Endodermal cell (in vitro differentiated cells): ENCODE measurements around the gene DUSP16. TPM values are rescaled to one million over a fixed set of nuclear protein-coding genes. Genes with fewer than 3 reads are reported as not detected.

Experiments used
- DNase-seq: peaks from one replicate; pipeline ENCODE4 v3.0.0-alpha.2; 2017
- H3K27ac ChIP-seq: 2 replicates; pipeline ENCODE4 v1.5.1; 2013; ENCODE audit warnings: mild to moderate bottlenecking, low read depth, low read length, moderate library complexity
- H3K27me3 ChIP-seq: 2 replicates; pipeline ENCODE4 v1.6.1; 2013; ENCODE audit warnings: mild to moderate bottlenecking, low read length, moderate library complexity; ENCODE audit not compliant: insufficient read depth, control insufficient read depth, poor library complexity, severe bottlenecking
- H3K36me3 ChIP-seq: 2 replicates; pipeline ENCODE4 v1.7.0; 2013; ENCODE audit warnings: mild to moderate bottlenecking, low read length, moderate library complexity; ENCODE audit not compliant: control insufficient read depth, insufficient read depth
- H3K4me1 ChIP-seq: one replicate; pipeline ENCODE4 v1.7.0; 2013; ENCODE audit warnings: low read length; ENCODE audit not compliant: control insufficient read depth, insufficient read depth
- H3K4me3 ChIP-seq: 2 replicates; pipeline ENCODE4 v1.5.1; 2013; ENCODE audit warnings: mild to moderate bottlenecking, low read length, moderate library complexity
- H3K9ac ChIP-seq: 2 replicates; pipeline ENCODE4 v1.6.1; 2013; ENCODE audit warnings: mild to moderate bottlenecking, low read length, moderate library complexity; ENCODE audit not compliant: poor library complexity, severe bottlenecking; ENCODE audit errors: extremely low read depth
- H3K9me3 ChIP-seq: 2 replicates; pipeline ENCODE4 v1.6.1; 2013; ENCODE audit warnings: mild to moderate bottlenecking, low read length, moderate library complexity; ENCODE audit not compliant: control insufficient read depth
- H3K27ac Mint-ChIP-seq: 2 replicates; pipeline ENCODE4 v1.8.0; 2020; ENCODE audit warnings: mixed read lengths
- H3K27me3 Mint-ChIP-seq: 2 replicates; pipeline ENCODE4 v1.8.0; 2021; ENCODE audit warnings: mild to moderate bottlenecking, mixed read lengths; ENCODE audit not compliant: insufficient read depth
- H3K36me3 Mint-ChIP-seq: 2 replicates; pipeline ENCODE4 v1.8.0; 2020; ENCODE audit warnings: low read depth, mixed read lengths
- H3K4me1 Mint-ChIP-seq: 2 replicates; pipeline ENCODE4 v1.8.0; 2020; ENCODE audit warnings: mixed read lengths
- H3K4me3 Mint-ChIP-seq: 2 replicates; pipeline ENCODE4 v1.8.0; 2020; ENCODE audit warnings: mild to moderate bottlenecking, moderate library complexity, mixed read lengths
- H3K9me3 Mint-ChIP-seq: 2 replicates; pipeline ENCODE4 v1.8.0; 2020; ENCODE audit warnings: mild to moderate bottlenecking, mixed read lengths
- WGBS, 2 experiments: methylation state at CpG; one replicate each; pipeline versions ENCODE4 v1.1.5 to v1.1.7; 2013; ENCODE audit warnings: missing lambda C conversion rate in 2 of 2, mixed read lengths in 1 of 2; ENCODE audit not compliant: insufficient coverage in 1 of 2, insufficient read length in 1 of 2; 5-methylcytosine and 5-hydroxymethylcytosine counted together
- total RNA-seq, 2 donors: library from RNA; stranded (reverse); fragmentation: NEBNext Ultra II Directional in 1 of 2; extraction: Animal tissue kit (Norgen Biotek cat#: 25700) in 1 of 2; gene quantifications; 2 replicates in 1 of 2; 3 replicates in 1 of 2; pipeline ENCODE4 v1.2.1, GENCODE V29; 2021
- TF ChIP-seq, protein P1 (sequence below): fragments of 200-600 bp; sonication (generic); conservative IDR thresholded peaks from 2 replicates; pipeline ENCODE4 v1.5.0; 2021; ENCODE audit warnings: antibody characterized with exemption, mild to moderate bottlenecking

Gene DUSP16
- total RNA-seq, 2 donors from 2014 or later = 28.1 to 42.5 TPM

DNA sequence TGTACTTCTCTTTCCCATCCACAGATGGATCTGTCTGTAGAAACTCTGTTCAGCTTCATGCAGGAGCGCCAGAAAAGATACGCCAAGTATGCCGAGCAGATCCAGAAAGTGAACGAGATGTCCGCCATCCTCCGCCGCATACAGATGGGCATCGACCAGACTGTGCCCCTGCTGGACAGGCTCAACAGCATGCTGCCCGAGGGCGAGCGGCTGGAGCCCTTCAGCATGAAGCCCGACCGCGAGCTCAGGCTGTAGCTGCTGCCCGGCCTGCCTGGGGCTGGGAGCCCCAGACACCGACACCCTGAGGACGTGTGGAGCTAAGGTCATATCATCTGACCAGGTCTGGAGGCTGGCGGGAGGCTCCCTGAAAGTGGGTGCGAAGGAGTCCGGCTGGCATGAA lies 97.1 kb downstream of the DUSP16 start:
- H3K9me3 Mint-ChIP-seq = peaks cover 13% of the 10 kb centered on the region
- H3K27ac Mint-ChIP-seq = no peak overlapping the region
- H3K36me3 Mint-ChIP-seq = peaks cover 35% of the 10 kb centered on the region
- no peak for DNase-seq
- no peaks in the 10 kb centered on the region for H3K36me3 ChIP-seq
- TF ChIP-seq, protein P1, sequence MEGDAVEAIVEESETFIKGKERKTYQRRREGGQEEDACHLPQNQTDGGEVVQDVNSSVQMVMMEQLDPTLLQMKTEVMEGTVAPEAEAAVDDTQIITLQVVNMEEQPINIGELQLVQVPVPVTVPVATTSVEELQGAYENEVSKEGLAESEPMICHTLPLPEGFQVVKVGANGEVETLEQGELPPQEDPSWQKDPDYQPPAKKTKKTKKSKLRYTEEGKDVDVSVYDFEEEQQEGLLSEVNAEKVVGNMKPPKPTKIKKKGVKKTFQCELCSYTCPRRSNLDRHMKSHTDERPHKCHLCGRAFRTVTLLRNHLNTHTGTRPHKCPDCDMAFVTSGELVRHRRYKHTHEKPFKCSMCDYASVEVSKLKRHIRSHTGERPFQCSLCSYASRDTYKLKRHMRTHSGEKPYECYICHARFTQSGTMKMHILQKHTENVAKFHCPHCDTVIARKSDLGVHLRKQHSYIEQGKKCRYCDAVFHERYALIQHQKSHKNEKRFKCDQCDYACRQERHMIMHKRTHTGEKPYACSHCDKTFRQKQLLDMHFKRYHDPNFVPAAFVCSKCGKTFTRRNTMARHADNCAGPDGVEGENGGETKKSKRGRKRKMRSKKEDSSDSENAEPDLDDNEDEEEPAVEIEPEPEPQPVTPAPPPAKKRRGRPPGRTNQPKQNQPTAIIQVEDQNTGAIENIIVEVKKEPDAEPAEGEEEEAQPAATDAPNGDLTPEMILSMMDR = no peak
- no peaks in the 10 kb centered on the region for H3K27me3 ChIP-seq
- no peak overlapping the region for H3K4me3 ChIP-seq
- H3K9me3 ChIP-seq = peaks cover 5% of the 10 kb centered on the region
- peaks cover 41% of the 10 kb centered on the region for H3K27me3 Mint-ChIP-seq
- H3K27ac ChIP-seq = no peak overlapping the region
- 91 to 92% methylated on average over 11 to 20 of the region's 20 CpGs for WGBS, 2 experiments
- H3K4me3 Mint-ChIP-seq = no peak overlapping the region
- H3K9ac ChIP-seq = no peak overlapping the region
- H3K4me1 ChIP-seq = no peaks in the 10 kb centered on the region
- H3K4me1 Mint-ChIP-seq = peaks cover 11% of the 10 kb centered on the region

DNA sequence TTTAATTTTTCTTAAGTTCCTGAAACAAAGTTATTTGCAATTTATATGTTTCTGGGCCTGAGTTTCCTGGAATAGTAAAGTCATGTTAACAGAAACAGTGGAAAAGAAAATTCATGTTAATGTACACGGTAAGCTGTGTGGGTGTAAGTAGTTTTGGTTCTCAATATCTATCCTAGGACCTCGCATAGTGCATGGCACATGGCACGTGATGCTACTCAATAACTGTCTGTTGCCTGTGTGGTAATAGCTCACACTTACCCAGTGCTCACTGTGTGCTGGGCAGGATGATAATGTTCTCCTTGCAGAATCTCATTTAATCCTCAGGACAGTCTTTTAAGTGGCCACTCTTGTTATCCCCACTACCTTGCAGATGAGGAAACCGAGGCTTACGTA lies 100.7 kb downstream of the DUSP16 start:
- peaks cover 9% of the 10 kb centered on the region for H3K36me3 Mint-ChIP-seq
- peaks cover 21% of the 10 kb centered on the region for H3K4me1 Mint-ChIP-seq
- peaks cover 43% of the 10 kb centered on the region for H3K27me3 Mint-ChIP-seq
- Histone ChIP-seq H3K9ac (no peak overlapping the region), H3K4me3 (no peak overlapping the region), H3K36me3 (no peaks in the 10 kb centered on the region), H3K4me1 (no peaks in the 10 kb centered on the region), H3K9me3 (no peaks in the 10 kb centered on the region), H3K27me3 (no peaks in the 10 kb centered on the region), H3K27ac (no peak overlapping the region)
- H3K27ac Mint-ChIP-seq = no peak overlapping the region
- no peaks in the 10 kb centered on the region for H3K9me3 Mint-ChIP-seq
- no peak for DNase-seq
- TF ChIP-seq, protein P1 = no peak
- H3K4me3 Mint-ChIP-seq = no peak overlapping the region
- 74 to 100% methylated on average over 4 to 5 of the region's 5 CpGs for WGBS, 2 experiments

DNA sequence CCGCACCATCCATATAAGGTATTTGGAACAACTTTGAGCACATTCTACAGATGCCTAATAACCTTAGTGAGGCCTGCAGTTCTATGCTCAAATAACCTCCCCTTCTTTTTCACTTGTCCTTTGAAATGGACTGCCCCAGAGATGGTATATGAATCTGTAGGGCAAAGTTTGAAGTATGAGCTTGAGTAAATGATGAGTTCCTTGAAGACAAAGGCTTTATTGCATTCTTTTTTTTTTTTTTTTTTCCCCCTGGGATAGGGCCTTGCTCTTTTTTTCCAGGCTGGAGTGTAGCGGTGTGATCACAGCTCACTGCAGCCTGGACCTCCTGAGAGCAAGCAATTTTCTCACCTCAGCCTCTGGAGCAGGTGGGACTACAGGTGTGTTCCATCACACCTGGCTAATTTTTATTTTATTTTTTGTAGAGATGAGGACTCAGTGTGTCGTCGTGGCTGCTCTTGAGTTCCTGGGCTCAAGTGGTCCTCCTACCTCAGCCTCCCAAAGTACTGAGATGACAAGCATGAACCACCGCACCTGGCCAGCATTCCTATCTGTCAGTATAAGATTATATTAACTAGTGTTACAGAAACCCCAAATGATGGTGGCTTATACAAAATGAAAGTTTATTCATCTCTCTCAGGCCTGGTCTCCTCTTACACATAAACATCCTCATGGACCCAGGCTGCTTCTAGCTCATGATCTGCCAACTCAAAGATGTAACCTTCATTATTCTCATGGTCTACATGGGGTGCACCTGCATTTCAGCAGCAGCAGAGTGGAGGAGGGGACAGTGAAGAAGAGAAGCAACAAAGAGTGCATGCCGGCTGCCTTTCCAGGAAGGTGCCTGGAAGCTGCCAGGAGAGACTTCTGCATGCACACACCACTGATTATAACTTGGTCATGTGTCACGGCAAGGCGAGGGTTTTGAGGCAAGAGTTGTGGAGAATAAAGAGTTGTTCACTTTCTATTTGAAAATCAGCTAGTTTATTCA lies 101.4 kb downstream of the DUSP16 start:
- whole genome bisulfite sequencing, 2 experiments = 82 to 92% methylated on average over 4 to 7 of the region's 8 CpGs
- Mint-ChIP-seq H3K9me3 (no peaks in the 10 kb centered on the region), H3K36me3 (peaks cover 8% of the 10 kb centered on the region), H3K27ac (no peak overlapping the region), H3K4me1 (peaks cover 18% of the 10 kb centered on the region), H3K27me3 (peaks cover 39% of the 10 kb centered on the region), H3K4me3 (no peak overlapping the region)
- Histone ChIP-seq H3K36me3 (no peaks in the 10 kb centered on the region), H3K27ac (no peak overlapping the region), H3K9ac (no peak overlapping the region), H3K27me3 (no peaks in the 10 kb centered on the region), H3K4me3 (no peak overlapping the region), H3K4me1 (no peaks in the 10 kb centered on the region), H3K9me3 (no peaks in the 10 kb centered on the region)
- DNase-seq = peak; percentile 23
- TF ChIP-seq, protein P1 = no peak
